Measurements from ENCODE around the gene WDR82.
A peak's percentile ranks its signal among the peaks of the same experiment; 100 is the strongest.

WDR82 gene, protein sequence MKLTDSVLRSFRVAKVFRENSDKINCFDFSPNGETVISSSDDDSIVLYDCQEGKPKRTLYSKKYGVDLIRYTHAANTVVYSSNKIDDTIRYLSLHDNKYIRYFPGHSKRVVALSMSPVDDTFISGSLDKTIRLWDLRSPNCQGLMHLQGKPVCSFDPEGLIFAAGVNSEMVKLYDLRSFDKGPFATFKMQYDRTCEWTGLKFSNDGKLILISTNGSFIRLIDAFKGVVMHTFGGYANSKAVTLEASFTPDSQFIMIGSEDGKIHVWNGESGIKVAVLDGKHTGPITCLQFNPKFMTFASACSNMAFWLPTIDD

DNA sequence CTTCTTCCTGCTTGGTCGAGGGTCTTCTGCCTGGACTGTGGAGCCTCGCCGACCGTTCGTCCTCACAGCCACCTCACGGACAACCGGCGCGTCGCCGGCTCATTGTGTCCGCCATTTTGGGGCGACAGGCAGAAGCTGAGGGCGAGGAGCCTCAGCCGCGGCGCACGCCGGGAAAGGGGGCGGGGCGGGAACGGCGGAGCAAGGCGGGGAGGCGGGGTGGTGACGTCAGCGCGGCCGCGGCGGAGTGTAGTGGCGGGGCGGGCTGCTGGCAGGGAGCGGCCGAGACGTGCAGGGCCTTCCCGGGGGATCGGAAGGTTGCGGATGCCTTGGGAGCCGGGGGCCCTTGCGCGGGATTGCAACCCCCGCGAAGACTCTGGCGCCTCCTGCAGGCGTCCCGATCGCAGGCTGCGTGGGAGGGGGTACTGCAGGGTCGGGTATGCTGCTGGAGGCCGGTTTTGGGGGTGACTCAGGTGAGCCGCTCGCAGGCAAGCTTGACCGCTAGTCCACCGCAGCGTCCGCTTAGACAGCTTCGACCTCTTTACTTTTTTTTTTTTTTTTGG is at the start of gene WDR82:
TSS of gene WDR82 (minus strand) at position 140 of the 560 bp plus-strand sequence. CDS start 288 bp downstream, outside the sequence.
- peak; percentile 48 for DNase-seq (ENCODE audit: extremely low read depth, low read depth)
- TF ChIP-seq CTCF (IDR thresholded peaks at IDR 0.05; ENCODE audit: low read depth, low read length, missing control alignments), result peak; percentile 58
- H3K4me3 ChIP-seq (replicated peaks; ENCODE audit: low read depth, low read length), result peak within 1 kb of the TSS; percentile 84

- no peak for DNase-seq (ENCODE audit: extremely low read depth, low read depth)
- H3K4me3 ChIP-seq (replicated peaks; ENCODE audit: low read depth, low read length), result no peak overlapping the region
- TF ChIP-seq CTCF (IDR thresholded peaks at IDR 0.05; ENCODE audit: low read depth, low read length, missing control alignments), result no peak
These were observed 49.2 kb upstream of the WDR82 start for GRCh38 chr3:52327486-52328290.

- DNase-seq (ENCODE audit: extremely low read depth, low read depth), result no peak
- H3K4me3 ChIP-seq (replicated peaks; ENCODE audit: low read depth, low read length), result no peak overlapping the region
- TF ChIP-seq CTCF (IDR thresholded peaks at IDR 0.05; ENCODE audit: low read depth, low read length, missing control alignments), result no peak
These were observed 48.5 kb upstream of the WDR82 start for GRCh38 chr3:52326976-52327375.

- no peak for TF ChIP-seq CTCF (IDR thresholded peaks at IDR 0.05; ENCODE audit: low read depth, low read length, missing control alignments)
- no peak for DNase-seq (ENCODE audit: extremely low read depth, low read depth)
- H3K4me3 ChIP-seq (replicated peaks; ENCODE audit: low read depth, low read length), result no peak overlapping the region
These were observed 47.2 kb upstream of the WDR82 start for GRCh38 chr3:52325686-52326085.

GRCh38 chr3:52324676-52325075 is 46.2 kb upstream of the WDR82 start:
- no peak for DNase-seq (ENCODE audit: extremely low read depth, low read depth)
- no peak for TF ChIP-seq CTCF (IDR thresholded peaks at IDR 0.05; ENCODE audit: low read depth, low read length, missing control alignments)
- H3K4me3 ChIP-seq (replicated peaks; ENCODE audit: low read depth, low read length), result no peak overlapping the region

DNA sequence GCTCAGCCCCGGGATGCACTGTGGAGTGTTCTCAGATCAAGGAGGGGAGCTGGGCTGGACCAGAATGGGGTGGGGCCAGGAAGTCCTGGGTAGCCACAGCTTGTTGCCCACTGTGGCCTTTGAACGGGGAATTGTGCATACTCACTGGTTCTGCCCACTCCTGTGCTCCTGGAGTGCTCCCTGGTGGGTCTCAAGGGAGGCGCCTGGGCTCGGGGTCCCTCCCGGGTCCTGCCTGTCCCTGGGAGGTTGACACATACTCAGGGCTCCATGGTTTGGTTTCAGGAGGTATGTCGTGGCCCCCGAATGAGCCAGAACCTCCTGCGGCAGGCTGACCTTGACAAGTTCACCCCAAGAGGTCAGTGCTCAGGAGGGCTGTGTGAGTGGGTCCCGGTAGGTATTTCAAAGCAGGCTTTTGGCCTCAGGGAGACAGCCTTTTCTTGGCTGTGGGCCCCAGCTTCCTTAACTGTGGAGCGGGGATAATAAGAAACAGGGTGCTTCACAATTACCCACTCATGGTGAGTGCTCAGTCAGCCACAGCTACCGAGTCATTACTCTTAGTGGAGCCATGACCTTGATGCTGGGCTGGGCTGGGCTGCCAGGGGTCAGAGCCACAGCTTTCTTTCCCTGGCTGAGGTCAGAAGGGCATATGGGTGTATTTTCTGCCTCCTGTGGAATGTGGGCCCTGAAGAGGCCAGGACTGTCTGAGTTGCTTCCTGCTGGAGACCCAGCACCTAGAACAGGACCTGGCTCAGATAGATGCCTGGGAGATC is 45.3 kb upstream of the WDR82 start:
- TF ChIP-seq CTCF (IDR thresholded peaks at IDR 0.05; ENCODE audit: low read depth, low read length, missing control alignments), result no peak
- DNase-seq (ENCODE audit: extremely low read depth, low read depth), result no peak
- no peak overlapping the region for H3K4me3 ChIP-seq (replicated peaks; ENCODE audit: low read depth, low read length)

Data from HFF-Myc (cell line).